ENCODE measurements around the gene FLT4. TPM values are rescaled to one million over a fixed set of nuclear protein-coding genes. Genes with fewer than 3 reads are reported as not detected.

FLT4 gene
- total RNA-seq, result 0.56 and 0.58 TPM in 2 replicates

GRCh38 chr5:180649297-180650039 is at the start of gene FLT4:
FLT4 (minus strand) TSS chr5:180649600; CDS start chr5:180649545, 55 bp downstream.

GRCh38 chr5:180591311-180591887 is 58.0 kb downstream of the FLT4 start, which contains the start of gene SCGB3A1:
SCGB3A1 (minus strand) TSS chr5:180591499; CDS start chr5:180591462, 37 bp downstream.

Other genes starting within 250 kb of the FLT4 start
- gene CNOT6, start 155.2 kb downstream of the FLT4 start, total RNA-seq, result 7.3 and 13.0 TPM in 2 replicates
- gene SCGB3A1, start 58.1 kb downstream of the FLT4 start, total RNA-seq, result not detected in 2 replicates
- not detected in 2 replicates for gene OR2Y1, start 90.5 kb upstream of the FLT4 start, total RNA-seq
- 74.1 and 118 TPM in 2 replicates for gene MGAT1, start 153.2 kb upstream of the FLT4 start, total RNA-seq
- 23.4 and 24.8 TPM in 2 replicates for gene ZFP62, start 211.7 kb upstream of the FLT4 start, total RNA-seq
- gene BTNL8, start 249.6 kb upstream of the FLT4 start, total RNA-seq, result not detected in 2 replicates

Measured in regular cardiac myocyte (primary cell).